HUES64 (cell line): ENCODE data around the gene ENTPD3.

Experiments used
- H3K27ac ChIP-seq: 2 replicates; pipeline ENCODE4 v1.7.0; 2013; ENCODE audit warnings: low read depth, low read length, inconsistent platforms
- H3K27me3 ChIP-seq: 2 replicates; pipeline ENCODE4 v1.6.1; 2013; ENCODE audit warnings: mild to moderate bottlenecking, low read length; ENCODE audit not compliant: insufficient read depth
- H3K36me3 ChIP-seq: 2 replicates; pipeline ENCODE4 v1.6.1; 2013; ENCODE audit warnings: mild to moderate bottlenecking, low read length; ENCODE audit not compliant: insufficient read depth
- H3K4me1 ChIP-seq: 2 replicates; pipeline ENCODE4 v1.6.1; 2013; ENCODE audit warnings: mild to moderate bottlenecking, low read length, moderate library complexity; ENCODE audit not compliant: insufficient read depth
- H3K4me3 ChIP-seq: 2 replicates; pipeline ENCODE4 v1.5.1; 2013; ENCODE audit warnings: mild to moderate bottlenecking, low read length, moderate library complexity
- H3K9ac ChIP-seq: 2 replicates; pipeline ENCODE4 v1.6.1; 2013; ENCODE audit warnings: mild to moderate bottlenecking, low read depth, low read length
- H3K9me3 ChIP-seq: 2 replicates; pipeline ENCODE4 v1.6.1; 2013; ENCODE audit warnings: low read depth, low read length; ENCODE audit not compliant: insufficient read depth
- WGBS: fragments of 150-250, 120-280 bp; methylation state at CpG from one replicate; pipeline ENCODE4 v1.1.7; 2013; ENCODE audit warnings: missing lambda C conversion rate; 5-methylcytosine and 5-hydroxymethylcytosine counted together

Gene ENTPD3

DNA sequence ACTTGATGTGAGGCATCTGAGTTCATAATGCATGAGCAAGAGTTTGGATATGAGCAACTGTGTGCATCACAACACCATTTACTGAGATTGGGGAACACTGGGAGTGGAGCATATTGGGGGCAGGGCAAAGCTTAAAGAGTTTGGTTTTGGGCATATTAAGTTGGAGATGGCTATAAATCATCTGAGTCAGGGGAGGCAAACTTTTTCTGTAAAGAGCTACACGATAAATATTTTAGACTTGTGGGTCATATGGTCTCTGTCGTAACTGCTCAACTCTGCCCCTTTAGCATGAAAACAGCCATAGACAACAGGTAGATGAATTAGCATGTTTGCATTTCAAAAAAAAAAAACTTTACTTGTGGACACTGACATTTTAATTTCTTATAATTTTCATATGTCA lies 20.0 kb downstream of the ENTPD3 start:
- H3K4me1 ChIP-seq = no peaks in the 10 kb centered on the region
- no peak overlapping the region for H3K4me3 ChIP-seq
- 96% methylated on average over 2 of the region's 2 CpGs for WGBS
- no peaks in the 10 kb centered on the region for H3K36me3 ChIP-seq
- no peak overlapping the region for H3K27ac ChIP-seq
- no peaks in the 10 kb centered on the region for H3K27me3 ChIP-seq
- H3K9ac ChIP-seq = no peak overlapping the region
- no peaks in the 10 kb centered on the region for H3K9me3 ChIP-seq

DNA sequence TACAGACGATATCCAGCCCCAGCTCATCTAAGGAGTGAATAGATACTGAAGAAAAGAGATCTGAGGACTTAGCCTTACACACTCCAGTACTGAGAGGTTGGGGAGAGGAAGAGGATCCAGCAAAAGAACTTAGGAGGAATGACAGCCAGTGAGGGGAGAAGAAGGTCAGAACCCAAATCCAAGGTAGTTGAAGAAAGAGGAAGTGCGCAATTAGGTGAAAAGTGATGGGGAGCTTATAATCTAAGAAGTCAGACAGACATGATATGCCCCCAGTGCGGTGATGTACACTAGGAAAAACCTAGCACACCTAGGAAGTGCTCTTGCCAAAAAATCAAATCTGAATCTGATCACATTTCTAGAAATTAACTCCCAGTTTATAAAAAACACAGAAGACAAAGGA lies 20.6 kb downstream of the ENTPD3 start:
- WGBS = 92% methylated on average over 3 of the region's 3 CpGs
- Histone ChIP-seq H3K4me1 (no peaks in the 10 kb centered on the region), H3K9ac (no peak overlapping the region), H3K27me3 (no peaks in the 10 kb centered on the region), H3K4me3 (no peak overlapping the region), H3K27ac (no peak overlapping the region), H3K36me3 (no peaks in the 10 kb centered on the region), H3K9me3 (no peaks in the 10 kb centered on the region)

DNA sequence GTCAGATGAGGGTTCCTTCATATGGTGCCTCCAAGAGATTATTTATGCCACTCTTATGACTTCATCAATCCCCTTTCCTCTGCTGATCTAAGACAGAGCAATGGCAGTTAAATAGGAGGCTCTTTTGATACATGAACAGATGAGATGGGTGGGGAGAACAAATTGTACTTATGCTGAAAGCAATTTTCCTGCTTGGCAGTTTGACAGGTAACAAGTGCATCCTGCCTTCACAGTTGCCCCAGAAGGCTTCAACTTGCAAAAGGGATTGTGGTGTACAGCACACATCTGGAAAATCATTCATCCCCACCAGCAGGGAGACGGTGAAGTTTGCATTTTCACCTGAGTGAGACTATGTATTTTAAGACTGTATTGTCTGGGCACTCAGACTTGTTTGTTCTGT lies 27.3 kb downstream of the ENTPD3 start:
- no peaks in the 10 kb centered on the region for H3K4me1 ChIP-seq
- no peak overlapping the region for H3K4me3 ChIP-seq
- WGBS = 92% methylated on average over 1 of the region's 1 CpG
- no peaks in the 10 kb centered on the region for H3K27me3 ChIP-seq
- H3K9ac ChIP-seq = no peak overlapping the region
- no peak overlapping the region for H3K27ac ChIP-seq
- no peaks in the 10 kb centered on the region for H3K9me3 ChIP-seq
- H3K36me3 ChIP-seq = no peaks in the 10 kb centered on the region

DNA sequence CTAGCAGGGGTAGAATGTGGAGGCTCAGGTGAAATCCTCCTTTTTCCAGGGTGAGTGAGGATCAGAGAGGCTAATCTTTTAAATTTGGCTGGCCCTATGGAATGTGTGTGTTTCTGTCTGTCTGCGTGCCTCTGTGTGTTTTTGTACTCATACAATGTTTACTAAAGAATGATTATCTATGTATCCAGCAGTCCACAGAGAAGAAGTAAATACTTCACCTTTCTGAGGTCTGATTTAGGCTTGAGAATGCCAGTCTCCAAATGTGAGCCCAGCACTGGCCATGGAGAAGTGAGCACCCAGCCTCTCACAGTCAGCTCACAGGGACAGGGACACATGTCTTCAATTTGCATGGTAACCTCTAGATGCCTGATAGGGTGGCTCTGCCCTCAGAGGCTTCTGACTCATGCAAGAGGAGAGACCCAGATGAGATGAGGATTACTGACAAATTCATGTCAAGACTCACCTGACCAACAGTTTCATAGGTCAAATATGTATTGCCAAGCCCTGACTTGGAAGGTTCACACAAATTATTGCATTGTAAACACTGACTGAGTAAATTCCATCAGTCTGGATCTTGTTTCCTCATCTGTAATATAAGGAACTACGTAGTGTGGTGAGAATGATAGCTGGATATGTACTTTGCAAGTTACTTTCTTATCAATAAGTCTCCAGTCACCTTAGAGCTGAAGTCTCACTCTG lies 31.0 kb downstream of the ENTPD3 start:
- no peak overlapping the region for H3K9ac ChIP-seq
- no peak overlapping the region for H3K27ac ChIP-seq
- WGBS = 94% methylated on average over 2 of the region's 2 CpGs
- no peaks in the 10 kb centered on the region for H3K36me3 ChIP-seq
- H3K9me3 ChIP-seq = no peaks in the 10 kb centered on the region
- no peak overlapping the region for H3K4me3 ChIP-seq
- H3K27me3 ChIP-seq = no peaks in the 10 kb centered on the region
- H3K4me1 ChIP-seq = no peaks in the 10 kb centered on the region

DNA sequence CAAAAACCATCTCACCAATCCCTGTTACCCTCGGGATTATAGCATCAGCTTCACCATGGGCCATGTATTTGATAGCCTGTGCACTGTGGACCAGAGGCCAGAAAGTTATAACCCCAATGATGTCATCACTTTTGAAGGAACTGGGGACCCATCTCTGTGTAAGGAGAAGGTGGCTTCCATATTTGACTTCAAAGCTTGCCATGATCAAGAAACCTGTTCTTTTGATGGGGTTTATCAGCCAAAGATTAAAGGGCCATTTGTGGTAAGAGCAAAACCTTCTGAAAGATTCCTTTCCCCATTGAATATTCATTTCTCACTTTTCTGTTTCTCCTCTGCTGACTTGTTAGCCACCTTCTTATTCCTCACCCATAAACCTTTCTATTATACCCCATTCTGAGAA lies 35.9 kb downstream of the ENTPD3 start:
- Histone ChIP-seq H3K36me3 (no peaks in the 10 kb centered on the region), H3K4me3 (no peak overlapping the region), H3K27me3 (no peaks in the 10 kb centered on the region), H3K9me3 (no peaks in the 10 kb centered on the region), H3K27ac (no peak overlapping the region), H3K9ac (no peak overlapping the region), H3K4me1 (no peaks in the 10 kb centered on the region)
- WGBS = 91% methylated on average over 1 of the region's 1 CpG

DNA sequence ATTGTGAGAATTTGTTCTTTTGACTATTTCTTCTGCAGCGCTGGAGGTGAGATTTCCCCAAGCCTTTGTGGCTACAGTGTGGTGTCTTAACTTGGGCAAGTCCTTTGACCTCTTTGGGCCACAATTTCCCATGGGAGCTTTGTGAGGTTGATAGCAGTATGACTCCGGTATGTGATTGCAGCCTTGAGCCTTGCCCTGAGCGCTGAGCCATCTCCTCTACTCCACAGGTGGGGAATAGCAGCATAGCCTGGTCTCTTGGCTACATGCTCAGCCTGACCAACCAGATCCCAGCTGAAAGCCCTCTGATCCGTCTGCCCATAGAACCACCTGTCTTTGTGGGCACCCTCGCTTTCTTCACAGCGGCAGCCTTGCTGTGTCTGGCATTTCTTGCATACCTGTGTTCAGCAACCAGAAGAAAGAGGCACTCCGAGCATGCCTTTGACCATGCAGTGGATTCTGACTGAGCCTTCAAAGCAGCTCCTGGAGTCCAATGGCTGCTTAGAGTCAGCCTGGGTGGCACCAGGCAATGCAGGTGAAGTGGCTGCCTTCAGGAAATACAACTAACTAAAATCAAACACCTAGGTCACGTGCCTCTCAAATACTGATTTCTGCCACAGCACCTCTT lies 40.2 kb downstream of the ENTPD3 start:
- H3K4me1 ChIP-seq = peaks cover 2% of the 10 kb centered on the region; the same call in 1 of the 2 replicates
- no peak overlapping the region for H3K27ac ChIP-seq
- no peak overlapping the region for H3K9ac ChIP-seq
- no peaks in the 10 kb centered on the region for H3K36me3 ChIP-seq
- H3K4me3 ChIP-seq = no peak overlapping the region
- no peaks in the 10 kb centered on the region for H3K9me3 ChIP-seq
- no peaks in the 10 kb centered on the region for H3K27me3 ChIP-seq
- WGBS = 91% methylated on average over 8 of the region's 8 CpGs

DNA sequence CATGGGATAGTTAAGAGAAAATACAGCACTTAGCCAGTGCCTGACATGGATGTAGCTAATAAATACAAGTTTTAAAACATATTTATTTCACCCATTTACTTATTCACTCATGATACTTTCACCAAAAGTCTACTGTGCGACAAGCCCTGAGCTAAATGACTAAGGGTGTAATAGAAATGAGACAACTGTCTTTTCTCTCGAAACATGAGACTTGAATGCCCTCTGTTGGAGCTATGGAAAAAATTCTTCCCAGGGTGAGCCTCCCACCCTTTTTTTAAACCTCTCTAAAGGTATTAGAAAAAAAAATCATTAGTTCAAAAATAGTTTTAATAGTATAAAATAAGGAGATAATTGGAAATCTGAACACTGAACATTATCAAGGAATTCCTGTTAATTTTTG lies 45.8 kb downstream of the ENTPD3 start:
- no CpG with 5 or more reads among the region's 2 CpGs for WGBS
- H3K4me3 ChIP-seq = no peak overlapping the region
- H3K27me3 ChIP-seq = no peaks in the 10 kb centered on the region
- H3K27ac ChIP-seq = no peak overlapping the region
- no peaks in the 10 kb centered on the region for H3K9me3 ChIP-seq
- no peak overlapping the region for H3K9ac ChIP-seq
- H3K4me1 ChIP-seq = peaks cover 2% of the 10 kb centered on the region; the same call in 1 of the 2 replicates
- no peaks in the 10 kb centered on the region for H3K36me3 ChIP-seq

DNA sequence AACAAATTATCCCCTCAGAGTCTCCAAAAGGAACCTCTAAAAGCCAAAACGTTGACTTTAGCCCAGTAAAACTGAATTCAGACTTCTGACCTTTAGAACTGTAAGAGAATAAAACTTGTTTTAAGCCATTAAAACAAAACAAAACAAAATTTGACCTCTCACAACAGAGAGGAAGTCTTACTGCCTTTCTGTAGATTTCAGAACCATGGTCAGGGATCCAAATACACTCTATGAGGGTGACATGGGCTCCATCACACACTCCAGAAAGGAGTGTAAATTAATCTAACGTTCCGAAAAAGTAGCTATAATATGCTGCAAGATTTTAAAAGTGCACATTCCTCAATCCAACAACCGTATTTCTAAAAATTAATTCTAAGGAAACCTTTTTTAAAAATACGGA lies 50.9 kb downstream of the ENTPD3 start:
- Histone ChIP-seq H3K4me1 (no peaks in the 10 kb centered on the region), H3K9me3 (no peaks in the 10 kb centered on the region), H3K27ac (no peak overlapping the region), H3K36me3 (no peaks in the 10 kb centered on the region), H3K27me3 (no peaks in the 10 kb centered on the region), H3K9ac (no peak overlapping the region), H3K4me3 (no peak overlapping the region)
- WGBS = 67% methylated on average over 3 of the region's 5 CpGs

DNA sequence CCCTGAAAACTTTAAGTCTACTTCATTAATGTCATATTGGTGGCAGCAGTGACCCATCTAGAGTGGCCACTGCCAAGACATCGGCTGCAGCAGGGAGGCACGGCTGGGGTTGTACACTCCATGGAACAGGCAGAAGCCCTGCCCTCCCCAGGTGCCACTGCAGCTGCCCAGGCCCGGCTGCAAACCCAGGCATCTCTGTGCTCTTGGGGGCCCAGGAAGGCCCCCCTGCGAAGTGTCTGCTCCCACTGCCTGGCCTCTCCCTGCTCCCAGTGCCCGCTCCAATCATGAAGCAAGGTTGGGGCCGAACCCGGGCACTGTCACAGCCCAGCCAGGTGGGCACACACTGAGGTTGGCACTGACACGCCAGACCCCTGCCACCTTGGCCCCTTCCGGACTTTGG lies 58.1 kb downstream of the ENTPD3 start:
- Histone ChIP-seq H3K9ac (no peak overlapping the region), H3K4me1 (no peaks in the 10 kb centered on the region), H3K27me3 (no peaks in the 10 kb centered on the region), H3K36me3 (no peaks in the 10 kb centered on the region), H3K9me3 (no peaks in the 10 kb centered on the region), H3K27ac (no peak overlapping the region), H3K4me3 (no peak overlapping the region)
- 93% methylated on average over 9 of the region's 9 CpGs for WGBS

DNA sequence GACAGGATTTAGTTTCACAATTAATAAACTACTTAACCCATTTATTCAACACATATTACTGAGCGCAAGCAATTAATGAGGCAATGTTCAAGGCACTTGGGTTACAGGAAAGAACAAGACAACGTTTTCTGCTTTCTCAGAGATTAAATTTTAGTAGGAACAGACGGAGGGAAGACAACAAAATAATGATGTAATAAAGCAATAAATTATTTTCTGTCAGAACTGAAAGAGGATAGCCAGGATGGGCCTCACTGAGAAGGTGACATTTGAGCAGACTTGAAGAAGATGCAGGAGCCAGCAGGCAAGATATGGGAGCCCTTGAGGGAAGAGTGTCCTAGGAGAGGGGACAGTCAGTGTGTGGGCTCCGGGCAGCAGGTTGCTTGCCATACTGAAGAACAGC lies 58.9 kb downstream of the ENTPD3 start:
- Histone ChIP-seq H3K27ac (no peak overlapping the region), H3K9ac (no peak overlapping the region), H3K4me1 (no peaks in the 10 kb centered on the region), H3K4me3 (no peak overlapping the region), H3K36me3 (no peaks in the 10 kb centered on the region), H3K27me3 (no peaks in the 10 kb centered on the region), H3K9me3 (no peaks in the 10 kb centered on the region)
- 86% methylated on average over 4 of the region's 4 CpGs for WGBS

DNA sequence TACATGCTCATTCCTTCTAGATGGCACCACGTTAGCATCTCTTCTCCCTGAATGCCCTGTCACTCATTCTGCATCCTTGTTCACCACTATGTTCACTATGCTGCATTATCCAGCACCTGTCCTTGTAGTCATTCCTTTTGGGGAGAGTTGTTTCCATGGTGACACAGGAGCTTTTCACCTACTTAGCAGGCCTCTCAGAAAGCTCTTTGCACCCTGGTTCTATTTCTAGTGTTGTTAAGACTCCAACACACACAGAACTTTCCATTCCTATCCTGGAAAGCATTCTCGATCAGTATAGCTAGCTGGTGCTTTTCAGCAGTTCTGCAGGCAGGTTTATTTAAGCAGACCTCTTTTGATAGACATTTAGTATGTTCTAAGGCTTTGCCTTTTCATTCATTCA lies 63.5 kb downstream of the ENTPD3 start:
- H3K4me3 ChIP-seq = no peak overlapping the region
- no peak overlapping the region for H3K9ac ChIP-seq
- WGBS = 58% methylated on average over 2 of the region's 2 CpGs
- H3K27me3 ChIP-seq = no peaks in the 10 kb centered on the region
- H3K4me1 ChIP-seq = no peaks in the 10 kb centered on the region; the same call in 1 of the 2 replicates
- H3K36me3 ChIP-seq = no peaks in the 10 kb centered on the region
- H3K27ac ChIP-seq = no peak overlapping the region
- no peaks in the 10 kb centered on the region for H3K9me3 ChIP-seq
